Cardiac muscle cell (in vitro differentiated cells and primary cell): ENCODE measurements around the gene AGPAT3. TPM values are rescaled to one million over a fixed set of nuclear protein-coding genes. Genes with fewer than 3 reads are reported as not detected.

Experiments used
- DNase-seq, 2 donors: peaks; one replicate each; pipeline versions ENCODE4 v3.0.0 to v3.0.0-alpha.2; 2010 to 2017; ENCODE audit warnings: low read depth in 1 of 2, low spot score in 1 of 2
- H3K27ac ChIP-seq: fragments of 200-600 bp; sonication (generic); 2 replicates; pipeline ENCODE4 v1.5.1; 2016
- H3K27me3 ChIP-seq: fragments of 200-600 bp; sonication (generic); 2 replicates; pipeline ENCODE4 v1.6.0; 2016; ENCODE audit warnings: control low read depth
- H3K36me3 ChIP-seq: fragments of 200-600 bp; sonication (generic); 2 replicates; pipeline ENCODE4 v1.5.1; 2016; ENCODE audit warnings: control low read depth
- H3K4me1 ChIP-seq: fragments of 200-600 bp; sonication (generic); 2 replicates; pipeline ENCODE4 v1.8.1; 2017; ENCODE audit warnings: low read depth, mild to moderate bottlenecking, mixed run types
- H3K4me3 ChIP-seq: fragments of 200-600 bp; sonication (generic); 2 replicates; pipeline ENCODE4 v1.5.1; 2016; ENCODE audit warnings: mild to moderate bottlenecking
- H3K9me3 ChIP-seq: fragments of 200-600 bp; sonication (generic); 2 replicates; pipeline ENCODE4 v1.5.1; 2017; ENCODE audit warnings: low read depth, mild to moderate bottlenecking, control low read depth
- polyA plus RNA-seq: library from polyadenylated mRNA; unstranded; fragments of >200 nt; fragmentation: Nextera tagmentation; extraction: Ambion mirVana; gene quantifications from 2 replicates; pipeline ENCODE4 v1.2.1, GENCODE V29; 2016
- total RNA-seq: library from RNA; depleted of rRNA; stranded (reverse); fragments of >200 nt; gene quantifications from 2 replicates; pipeline ENCODE4 v1.2.3, GENCODE V29; 2016
- TF ChIP-seq, protein P1 (sequence below): IDR thresholded peaks from 2 replicates; pipeline ENCODE4 v1.5.1; 2012; ENCODE audit warnings: low read depth, mild to moderate bottlenecking, low read length

The AGPAT3 gene
- total and polyA plus RNA-seq, 2 experiments from 2014 or later = 12.4 to 23.6 TPM

DNA sequence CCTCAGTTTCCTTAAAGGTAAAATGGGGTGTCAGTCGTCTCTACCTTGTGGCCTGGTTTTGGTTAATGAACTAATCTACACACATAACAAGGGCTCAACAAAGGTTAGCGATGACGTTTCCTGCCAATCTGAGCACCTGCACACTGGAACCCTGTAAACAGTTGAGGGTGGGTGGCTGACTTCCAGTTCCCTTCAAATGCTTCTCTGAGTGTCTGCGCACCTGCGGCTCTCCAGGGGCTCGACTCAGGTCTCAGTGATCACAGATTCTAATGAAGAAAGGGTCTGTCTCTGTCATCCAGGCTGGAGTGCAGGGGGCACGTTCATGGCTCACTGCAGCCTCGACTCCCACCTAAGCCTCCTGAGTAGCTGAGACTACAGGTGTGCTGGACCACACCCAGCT is 3.3 kb upstream of the AGPAT3 start:
- Histone ChIP-seq H3K9me3 (no peaks in the 10 kb centered on the region), H3K4me3 (no peak overlapping the region), H3K36me3 (no peaks in the 10 kb centered on the region), H3K27ac (no peak overlapping the region), H3K4me1 (peaks cover 15% of the 10 kb centered on the region), H3K27me3 (peaks cover 8% of the 10 kb centered on the region)
- TF ChIP-seq, protein P1, sequence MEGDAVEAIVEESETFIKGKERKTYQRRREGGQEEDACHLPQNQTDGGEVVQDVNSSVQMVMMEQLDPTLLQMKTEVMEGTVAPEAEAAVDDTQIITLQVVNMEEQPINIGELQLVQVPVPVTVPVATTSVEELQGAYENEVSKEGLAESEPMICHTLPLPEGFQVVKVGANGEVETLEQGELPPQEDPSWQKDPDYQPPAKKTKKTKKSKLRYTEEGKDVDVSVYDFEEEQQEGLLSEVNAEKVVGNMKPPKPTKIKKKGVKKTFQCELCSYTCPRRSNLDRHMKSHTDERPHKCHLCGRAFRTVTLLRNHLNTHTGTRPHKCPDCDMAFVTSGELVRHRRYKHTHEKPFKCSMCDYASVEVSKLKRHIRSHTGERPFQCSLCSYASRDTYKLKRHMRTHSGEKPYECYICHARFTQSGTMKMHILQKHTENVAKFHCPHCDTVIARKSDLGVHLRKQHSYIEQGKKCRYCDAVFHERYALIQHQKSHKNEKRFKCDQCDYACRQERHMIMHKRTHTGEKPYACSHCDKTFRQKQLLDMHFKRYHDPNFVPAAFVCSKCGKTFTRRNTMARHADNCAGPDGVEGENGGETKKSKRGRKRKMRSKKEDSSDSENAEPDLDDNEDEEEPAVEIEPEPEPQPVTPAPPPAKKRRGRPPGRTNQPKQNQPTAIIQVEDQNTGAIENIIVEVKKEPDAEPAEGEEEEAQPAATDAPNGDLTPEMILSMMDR = no peak
- no peak for DNase-seq

DNA sequence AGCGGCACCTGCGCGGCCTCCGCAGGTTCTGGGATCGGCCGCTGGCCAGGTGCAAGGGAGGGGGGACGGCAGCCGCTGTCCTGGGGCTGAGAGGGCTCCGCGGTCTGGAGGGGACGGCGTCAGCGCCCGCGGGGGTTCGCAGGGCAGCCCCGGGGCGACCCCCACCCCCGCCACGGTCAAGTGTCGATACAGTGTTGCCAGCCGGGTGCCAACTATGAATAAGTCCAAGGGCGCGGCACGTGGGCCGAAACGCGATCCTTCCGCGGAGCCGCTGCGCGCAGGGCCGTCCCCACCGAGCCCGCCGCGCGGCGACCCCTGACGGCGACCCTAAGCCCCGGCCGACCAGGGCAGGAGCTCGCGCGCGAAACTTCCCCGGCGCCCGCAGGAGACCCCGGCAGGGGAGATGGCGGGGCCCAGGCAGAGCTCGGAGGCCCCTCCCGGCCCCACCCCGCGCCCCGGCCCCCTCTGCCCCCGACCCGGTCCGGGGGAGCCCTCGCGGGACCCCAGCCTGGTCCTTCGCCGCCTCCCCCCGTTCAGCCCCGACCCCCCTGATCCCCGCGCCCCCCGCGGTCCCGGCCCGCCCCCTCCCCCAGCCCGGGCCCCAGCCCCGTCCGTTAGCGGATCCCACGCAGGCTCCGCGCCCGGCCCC is 586 bp upstream of the AGPAT3 start:
- peaks cover 8% of the 10 kb centered on the region for H3K27me3 ChIP-seq
- no peaks in the 10 kb centered on the region for H3K9me3 ChIP-seq
- no peaks in the 10 kb centered on the region for H3K36me3 ChIP-seq
- TF ChIP-seq, protein P1 = no peak
- peak; percentile 33 to 37 for DNase-seq
- peaks cover 13% of the 10 kb centered on the region for H3K4me1 ChIP-seq
- peak overlapping the region; percentile 86 for H3K4me3 ChIP-seq
- H3K27ac ChIP-seq = no peak overlapping the region

DNA sequence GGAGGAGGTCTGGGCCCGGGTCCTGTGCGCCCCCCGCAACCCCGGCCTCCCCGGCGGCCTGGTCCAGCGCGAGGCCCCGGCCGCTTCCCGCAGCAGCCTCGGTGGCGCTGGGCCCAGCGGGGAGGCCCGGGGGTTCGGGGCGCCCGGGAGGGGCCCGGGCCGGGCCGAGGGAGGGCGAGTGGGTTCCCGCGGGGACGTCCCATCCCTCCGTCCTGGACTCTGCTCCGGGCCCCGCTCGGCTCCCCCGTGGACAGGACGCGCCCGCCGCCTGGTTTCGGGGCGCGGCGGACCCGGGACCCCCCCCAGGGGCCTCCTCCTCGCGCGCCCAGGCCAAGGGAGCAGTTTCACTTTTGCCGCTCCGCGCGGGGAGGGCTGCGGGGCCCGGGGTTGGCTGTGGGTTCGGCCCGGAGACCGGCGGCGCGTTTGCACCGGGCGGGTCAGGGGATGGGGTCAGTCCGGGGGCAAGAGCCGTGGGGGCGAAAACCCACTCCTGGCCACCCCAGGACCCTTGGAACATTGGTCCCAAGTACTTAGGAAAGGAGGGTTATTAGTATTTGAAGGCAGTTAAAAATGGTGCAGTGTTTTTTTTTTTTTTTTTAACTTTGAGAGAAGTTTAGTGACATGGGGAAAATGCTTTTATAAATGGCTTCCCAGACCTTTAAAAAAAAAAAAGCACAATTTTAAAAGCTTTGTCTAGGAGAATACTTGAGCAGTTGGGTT is 677 bp downstream of the AGPAT3 start:
- no peaks in the 10 kb centered on the region for H3K9me3 ChIP-seq
- TF ChIP-seq, protein P1 = no peak
- H3K27ac ChIP-seq = no peak overlapping the region
- H3K4me3 ChIP-seq = peak overlapping the region; percentile 55
- peaks cover 8% of the 10 kb centered on the region for H3K27me3 ChIP-seq
- peak; percentile 28 to 38 for DNase-seq
- H3K4me1 ChIP-seq = peaks cover 2% of the 10 kb centered on the region
- H3K36me3 ChIP-seq = no peaks in the 10 kb centered on the region

DNA sequence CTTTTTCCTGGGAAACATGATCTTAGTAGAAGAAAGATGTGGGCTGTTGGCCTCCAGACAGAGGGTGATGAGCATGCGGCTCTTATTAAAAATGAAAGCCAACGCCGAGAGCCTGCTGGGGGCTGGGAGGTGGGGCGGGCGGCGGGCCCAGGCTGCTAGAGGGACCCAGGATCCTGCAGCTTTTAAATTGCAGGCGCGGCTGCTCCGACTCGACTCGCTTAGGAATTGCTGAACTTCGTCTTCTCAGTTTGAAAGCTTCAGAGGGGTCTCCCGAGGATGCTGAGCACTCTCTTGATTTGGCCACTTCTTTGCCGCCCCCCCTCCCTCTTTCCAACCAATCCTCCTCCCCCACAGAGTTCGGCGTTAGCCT is 1.2 kb downstream of the AGPAT3 start:
- peak; percentile 39 to 56 for DNase-seq
- Histone ChIP-seq H3K27me3 (peaks cover 8% of the 10 kb centered on the region), H3K27ac (no peak overlapping the region), H3K4me1 (peaks cover 2% of the 10 kb centered on the region), H3K4me3 (peak overlapping the region; percentile 55), H3K36me3 (no peaks in the 10 kb centered on the region), H3K9me3 (no peaks in the 10 kb centered on the region)
- TF ChIP-seq, protein P1 = no peak

DNA sequence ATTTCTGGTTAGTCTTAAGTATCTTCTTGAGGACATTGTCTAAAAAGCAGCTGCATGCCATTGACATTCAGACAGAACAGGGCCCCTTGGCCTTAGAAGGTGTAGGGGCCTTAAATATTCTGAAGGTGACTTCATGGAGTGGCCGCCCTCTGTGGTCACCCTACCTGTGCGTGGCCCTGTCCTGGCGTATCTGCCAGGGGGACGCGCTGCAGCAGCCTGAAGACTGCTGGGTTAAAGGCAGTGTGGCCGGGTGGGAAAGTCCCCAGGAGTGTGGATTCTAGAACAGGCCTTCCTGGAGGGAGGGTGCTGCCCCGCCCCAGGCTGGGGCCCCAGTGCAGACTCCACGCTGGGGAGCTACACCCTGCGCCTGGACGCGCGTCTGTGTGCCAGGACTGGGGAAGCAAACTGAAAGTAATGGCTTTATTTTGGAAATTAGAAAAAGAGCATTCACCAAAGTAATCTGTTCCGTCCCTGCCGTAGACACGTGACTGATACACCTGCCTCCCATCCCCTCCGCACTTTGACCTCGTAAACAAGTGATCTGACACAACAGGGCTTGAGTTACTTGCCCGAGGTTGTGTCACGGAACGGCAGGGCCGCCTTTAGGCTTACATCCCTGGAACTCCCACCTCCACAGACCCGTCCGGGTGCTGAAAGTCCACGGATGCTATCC is 1.8 kb downstream of the AGPAT3 start:
- Histone ChIP-seq H3K9me3 (no peaks in the 10 kb centered on the region), H3K27ac (peak overlapping the region; percentile 3), H3K4me3 (no peak overlapping the region), H3K4me1 (peaks cover 2% of the 10 kb centered on the region), H3K36me3 (no peaks in the 10 kb centered on the region), H3K27me3 (peaks cover 8% of the 10 kb centered on the region)
- no peak for DNase-seq
- TF ChIP-seq, protein P1 = no peak
